Measurements from ENCODE around the gene RNU1-1.

DNA sequence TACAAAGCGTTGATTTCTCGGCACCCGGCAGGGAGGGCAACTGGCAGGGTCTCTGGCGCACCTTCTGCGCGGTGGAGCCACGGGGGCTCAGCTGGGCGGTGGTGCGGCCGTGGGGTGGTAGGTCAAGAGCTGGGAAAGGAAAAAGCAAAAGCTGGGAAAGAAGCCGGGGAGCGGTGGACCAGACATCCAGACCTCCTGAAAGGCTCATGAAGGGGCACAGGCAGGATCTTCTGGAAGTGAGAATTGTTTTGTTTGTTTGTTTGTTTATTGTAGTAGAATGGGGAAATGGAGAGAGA lies 7.2 kb upstream of the RNU1-1 start:
- TF ChIP-seq, protein P1, sequence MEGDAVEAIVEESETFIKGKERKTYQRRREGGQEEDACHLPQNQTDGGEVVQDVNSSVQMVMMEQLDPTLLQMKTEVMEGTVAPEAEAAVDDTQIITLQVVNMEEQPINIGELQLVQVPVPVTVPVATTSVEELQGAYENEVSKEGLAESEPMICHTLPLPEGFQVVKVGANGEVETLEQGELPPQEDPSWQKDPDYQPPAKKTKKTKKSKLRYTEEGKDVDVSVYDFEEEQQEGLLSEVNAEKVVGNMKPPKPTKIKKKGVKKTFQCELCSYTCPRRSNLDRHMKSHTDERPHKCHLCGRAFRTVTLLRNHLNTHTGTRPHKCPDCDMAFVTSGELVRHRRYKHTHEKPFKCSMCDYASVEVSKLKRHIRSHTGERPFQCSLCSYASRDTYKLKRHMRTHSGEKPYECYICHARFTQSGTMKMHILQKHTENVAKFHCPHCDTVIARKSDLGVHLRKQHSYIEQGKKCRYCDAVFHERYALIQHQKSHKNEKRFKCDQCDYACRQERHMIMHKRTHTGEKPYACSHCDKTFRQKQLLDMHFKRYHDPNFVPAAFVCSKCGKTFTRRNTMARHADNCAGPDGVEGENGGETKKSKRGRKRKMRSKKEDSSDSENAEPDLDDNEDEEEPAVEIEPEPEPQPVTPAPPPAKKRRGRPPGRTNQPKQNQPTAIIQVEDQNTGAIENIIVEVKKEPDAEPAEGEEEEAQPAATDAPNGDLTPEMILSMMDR (IDR thresholded peaks at IDR 0.05) = no peak
- TF ChIP-seq POLR2A (IDR thresholded peaks at IDR 0.05) = no peak

All from heart left ventricle (tissue), 13 donors.